Sigmoid colon (tissue), 4 donors: Measurements from ENCODE around the gene NDRG2.

Source experiments
- CTCF ChIP-seq, 4 experiments: fragments of 450-650 bp in 3 of 4; fragments of 200-600 bp in 1 of 4; IDR thresholded peaks; one replicate each; pipeline ENCODE4 v1.5.1; 2016 to 2019; ENCODE audit warnings: antibody characterized with exemption in 4 of 4, mild to moderate bottlenecking in 3 of 4, moderate library complexity in 2 of 4
- EP300 ChIP-seq, 4 donors: sonication (generic); formaldehyde crosslinking; IDR thresholded peaks; one replicate each; pipeline ENCODE4 v1.6.1; 2017; ENCODE audit warnings: antibody characterized with exemption in 4 of 4
- POLR2A ChIP-seq, 2 donors: fragments of 450-650 bp; IDR thresholded peaks; one replicate each; pipeline ENCODE4 v1.6.1; 2016; ENCODE audit warnings: antibody characterized with exemption in 2 of 2, mild to moderate bottlenecking in 2 of 2, moderate library complexity in 2 of 2

GRCh38 chr14:21038441-21039422, 13.9 kb upstream of the NDRG2 start:
- TF ChIP-seq CTCF (IDR thresholded peaks at IDR 0.05) = no peak
- no peak for TF ChIP-seq POLR2A (IDR thresholded peaks at IDR 0.05)
- peak in 1 of 4 donors; percentile 15 for TF ChIP-seq EP300 (IDR thresholded peaks at IDR 0.05)
